Trophoblast cell (in vitro differentiated cells and primary cell): ENCODE results near the gene RAPGEF1.

ENCODE experiments used
- DNase-seq, 2 donors: peaks; one replicate each; pipeline ENCODE4 v3.0.0-alpha.2; 2016
- H2AFZ ChIP-seq: 2 replicates; pipeline ENCODE4 v1.6.1; 2013; ENCODE audit warnings: low read length, moderate library complexity, mild to moderate bottlenecking; ENCODE audit not compliant: insufficient read depth, poor library complexity
- H2AK5ac ChIP-seq: 2 replicates; pipeline ENCODE4 v1.6.1; 2013; ENCODE audit warnings: mild to moderate bottlenecking, low read length
- H2BK120ac ChIP-seq: 2 replicates; pipeline ENCODE4 v1.6.1; 2013; ENCODE audit warnings: low read length, mild to moderate bottlenecking, moderate library complexity; ENCODE audit not compliant: insufficient read depth, poor library complexity
- H2BK12ac ChIP-seq: 2 replicates; pipeline ENCODE4 v1.6.1; 2013; ENCODE audit warnings: mild to moderate bottlenecking, low read length, moderate library complexity
- H2BK5ac ChIP-seq: 2 replicates; pipeline ENCODE4 v1.6.1; 2013; ENCODE audit warnings: low read length, low read depth, moderate library complexity, mild to moderate bottlenecking; ENCODE audit not compliant: poor library complexity
- H3K14ac ChIP-seq: 2 replicates; pipeline ENCODE4 v1.6.1; 2013; ENCODE audit warnings: mild to moderate bottlenecking, low read length
- H3K18ac ChIP-seq: 2 replicates; pipeline ENCODE4 v1.6.1; 2013; ENCODE audit warnings: mild to moderate bottlenecking, low read length
- H3K23ac ChIP-seq: 2 replicates; pipeline ENCODE4 v1.6.1; 2013; ENCODE audit warnings: low read length
- H3K27ac ChIP-seq: 2 replicates; pipeline ENCODE4 v1.5.1; 2013; ENCODE audit warnings: low read depth, mild to moderate bottlenecking, inconsistent platforms, low read length, moderate library complexity
- H3K27me3 ChIP-seq: 2 replicates; pipeline ENCODE4 v1.6.1; 2013; ENCODE audit warnings: inconsistent platforms, mild to moderate bottlenecking, low read length, moderate library complexity; ENCODE audit not compliant: insufficient read depth
- H3K36me3 ChIP-seq, 2 experiments: 1 replicate in 1 of 2; 2 replicates in 1 of 2; pipeline ENCODE4 v1.6.1; 2013; ENCODE audit warnings: low read length in 2 of 2, mild to moderate bottlenecking in 2 of 2, moderate library complexity in 1 of 2; ENCODE audit not compliant: insufficient read depth in 2 of 2, control insufficient read depth in 1 of 2
- H3K4ac ChIP-seq: 2 replicates; pipeline ENCODE4 v1.6.1; 2013; ENCODE audit warnings: low read depth, mild to moderate bottlenecking, low read length, moderate library complexity
- H3K4me1 ChIP-seq, 2 experiments: 1 replicate in 1 of 2; 2 replicates in 1 of 2; pipeline ENCODE4 v1.6.1; 2013; ENCODE audit warnings: low read length in 2 of 2, mild to moderate bottlenecking in 2 of 2, moderate library complexity in 1 of 2; ENCODE audit not compliant: insufficient read depth in 2 of 2, control insufficient read depth in 1 of 2
- H3K4me2 ChIP-seq: 2 replicates; pipeline ENCODE4 v1.6.1; 2013; ENCODE audit warnings: inconsistent platforms, mild to moderate bottlenecking, low read length, moderate library complexity
- H3K4me3 ChIP-seq: 2 replicates; pipeline ENCODE4 v1.5.1; 2013; ENCODE audit warnings: mild to moderate bottlenecking, low read depth, low read length, inconsistent platforms
- H3K79me1 ChIP-seq: one replicate; pipeline ENCODE4 v1.6.1; 2013; ENCODE audit warnings: low read length
- H3K79me2 ChIP-seq: 2 replicates; pipeline ENCODE4 v1.6.1; 2013; ENCODE audit warnings: low read length, mild to moderate bottlenecking; ENCODE audit not compliant: control insufficient read depth, insufficient read depth, poor library complexity
- H3K9ac ChIP-seq: 2 replicates; pipeline ENCODE4 v1.6.1; 2013; ENCODE audit warnings: mild to moderate bottlenecking, low read length
- H3K9me3 ChIP-seq: 2 replicates; pipeline ENCODE4 v1.6.1; 2013; ENCODE audit warnings: low read depth, mild to moderate bottlenecking, control low read depth, inconsistent platforms, low read length; ENCODE audit not compliant: insufficient read depth
- H4K12ac ChIP-seq: 2 replicates; pipeline ENCODE4 v1.6.1; 2013; ENCODE audit warnings: low read depth, mild to moderate bottlenecking, low read length, moderate library complexity
- H4K8ac ChIP-seq: 2 replicates; pipeline ENCODE4 v1.6.1; 2013; ENCODE audit warnings: low read depth, mild to moderate bottlenecking, low read length, moderate library complexity
- H4K91ac ChIP-seq: one replicate; pipeline ENCODE4 v1.6.1; 2013; ENCODE audit warnings: low read depth, mild to moderate bottlenecking, low read length, moderate library complexity
- WGBS: extraction: QIAGEN DNeasy Blood & Tissue Kit; methylation state at CpG from one replicate; pipeline ENCODE4 v1.1.7; 2013; ENCODE audit warnings: missing lambda C conversion rate; ENCODE audit not compliant: insufficient read length, insufficient coverage; ENCODE audit errors: extremely low coverage; 5-methylcytosine and 5-hydroxymethylcytosine counted together

RAPGEF1 gene

DNA sequence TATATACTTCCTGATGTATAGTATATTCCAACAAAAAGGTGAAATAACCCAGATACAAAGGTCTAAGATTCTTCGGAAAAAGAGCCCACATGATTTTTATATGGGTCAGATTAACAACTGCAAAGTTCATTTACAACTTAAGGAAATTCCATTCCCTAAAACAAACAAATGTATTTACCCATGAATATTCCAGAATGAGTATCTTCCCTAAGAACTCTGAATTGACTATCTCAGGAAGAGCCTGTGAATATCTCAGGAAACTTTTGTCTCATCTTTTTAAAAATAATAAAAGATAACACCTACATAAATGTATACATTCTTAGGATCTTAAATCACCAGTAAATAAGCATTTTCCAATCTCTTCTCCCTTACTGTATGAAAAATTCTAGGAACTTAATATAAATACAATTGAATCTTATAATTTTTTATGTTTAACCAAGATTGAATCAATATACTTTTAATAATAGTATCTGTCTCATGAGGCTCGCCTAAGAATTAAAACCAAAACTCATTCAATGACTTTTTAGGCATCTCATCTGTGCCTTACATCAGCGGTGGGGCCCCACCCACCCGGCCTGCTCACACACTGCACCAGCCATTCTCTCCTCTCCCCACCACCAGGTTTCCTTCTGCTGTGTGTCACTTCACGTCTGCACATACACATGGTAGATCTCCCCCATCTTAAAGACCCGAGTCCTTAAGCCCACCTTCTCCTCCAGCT is 78.1 kb downstream of the RAPGEF1 start:
- Histone ChIP-seq H2AFZ (no peak overlapping the region), H3K9me3 (no peaks in the 10 kb centered on the region), H3K4ac (no peak overlapping the region), H3K14ac (no peak overlapping the region), H2BK120ac (no peak overlapping the region), H3K4me3 (no peak overlapping the region), H4K8ac (no peak overlapping the region), H3K4me2 (no peak overlapping the region), H2BK5ac (no peak overlapping the region), H4K12ac (no peak overlapping the region), H3K23ac (no peak overlapping the region), H3K79me2 (peaks cover 4% of the 10 kb centered on the region), H3K79me1 (peaks cover under 1% of the 10 kb centered on the region), H2AK5ac (no peak overlapping the region), H3K4me1 (peaks cover 1 to 12% of the 10 kb centered on the region in 2 experiments), H3K27ac (no peak overlapping the region), H3K27me3 (no peaks in the 10 kb centered on the region), H2BK12ac (no peak overlapping the region), H4K91ac (no peak overlapping the region), H3K9ac (no peak overlapping the region), H3K18ac (no peak overlapping the region), H3K36me3 (peaks cover 0 to 4% of the 10 kb centered on the region in 2 experiments)
- no peak for DNase-seq
- no CpG with 5 or more reads among the region's 6 CpGs for WGBS

DNA sequence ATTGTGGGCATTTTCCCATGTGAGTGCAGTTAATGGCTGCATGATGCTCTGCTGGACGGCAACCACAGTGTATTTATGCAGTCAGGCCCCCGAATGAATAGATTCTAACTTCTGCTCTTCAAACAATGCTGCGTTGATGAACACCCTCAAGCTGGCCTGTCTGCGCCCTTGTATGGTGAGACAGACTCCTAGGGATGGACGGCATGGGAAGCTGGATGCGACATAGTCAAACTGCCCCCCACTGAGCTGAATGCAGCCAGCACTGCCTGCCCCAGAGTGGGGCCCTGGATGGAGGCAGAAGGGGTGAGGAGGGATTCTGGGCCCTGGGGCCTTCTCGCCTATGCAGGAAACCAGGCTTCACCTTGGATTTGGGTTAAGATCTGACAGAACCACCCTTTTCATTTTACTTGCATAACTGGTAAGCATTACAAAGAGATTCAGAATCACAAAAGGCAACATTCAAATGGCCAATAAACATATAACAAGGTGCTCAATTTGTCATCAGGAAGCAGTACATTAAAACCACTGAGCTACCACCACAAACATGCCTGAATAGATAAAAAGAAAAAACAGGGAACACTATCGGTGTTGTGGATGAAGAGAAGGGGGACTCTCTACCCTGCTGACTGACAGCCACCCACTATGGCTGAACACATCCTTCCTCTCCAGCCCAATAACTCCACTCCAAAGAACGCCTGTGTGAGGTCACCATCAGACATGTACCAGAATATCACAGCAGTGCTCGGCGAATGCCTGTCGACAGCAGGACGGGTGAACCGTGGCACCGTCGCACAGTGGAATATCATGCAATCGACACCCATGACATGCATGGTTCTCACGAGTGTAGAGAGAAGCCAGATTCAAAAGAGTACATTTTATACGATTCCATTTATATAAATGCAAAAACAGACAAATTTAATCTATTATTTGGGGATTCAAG is 79.1 kb downstream of the RAPGEF1 start:
- Histone ChIP-seq H3K4me2 (no peak overlapping the region), H3K9me3 (no peaks in the 10 kb centered on the region), H2BK5ac (no peak overlapping the region), H3K4me3 (no peak overlapping the region), H3K4ac (no peak overlapping the region), H3K18ac (no peak overlapping the region), H3K14ac (no peak overlapping the region), H2AK5ac (no peak overlapping the region), H2BK12ac (no peak overlapping the region), H3K36me3 (peaks cover 0 to 4% of the 10 kb centered on the region in 2 experiments), H2BK120ac (no peak overlapping the region), H4K8ac (no peak overlapping the region), H3K23ac (no peak overlapping the region), H3K27ac (no peak overlapping the region), H4K12ac (no peak overlapping the region), H3K27me3 (no peaks in the 10 kb centered on the region), H3K4me1 (peaks cover 2 to 11% of the 10 kb centered on the region in 2 experiments), H3K9ac (no peak overlapping the region), H4K91ac (no peak overlapping the region), H3K79me1 (no peaks in the 10 kb centered on the region), H3K79me2 (peaks cover 6% of the 10 kb centered on the region), H2AFZ (no peak overlapping the region)
- no peak for DNase-seq
- no CpG with 5 or more reads among the region's 19 CpGs for WGBS

DNA sequence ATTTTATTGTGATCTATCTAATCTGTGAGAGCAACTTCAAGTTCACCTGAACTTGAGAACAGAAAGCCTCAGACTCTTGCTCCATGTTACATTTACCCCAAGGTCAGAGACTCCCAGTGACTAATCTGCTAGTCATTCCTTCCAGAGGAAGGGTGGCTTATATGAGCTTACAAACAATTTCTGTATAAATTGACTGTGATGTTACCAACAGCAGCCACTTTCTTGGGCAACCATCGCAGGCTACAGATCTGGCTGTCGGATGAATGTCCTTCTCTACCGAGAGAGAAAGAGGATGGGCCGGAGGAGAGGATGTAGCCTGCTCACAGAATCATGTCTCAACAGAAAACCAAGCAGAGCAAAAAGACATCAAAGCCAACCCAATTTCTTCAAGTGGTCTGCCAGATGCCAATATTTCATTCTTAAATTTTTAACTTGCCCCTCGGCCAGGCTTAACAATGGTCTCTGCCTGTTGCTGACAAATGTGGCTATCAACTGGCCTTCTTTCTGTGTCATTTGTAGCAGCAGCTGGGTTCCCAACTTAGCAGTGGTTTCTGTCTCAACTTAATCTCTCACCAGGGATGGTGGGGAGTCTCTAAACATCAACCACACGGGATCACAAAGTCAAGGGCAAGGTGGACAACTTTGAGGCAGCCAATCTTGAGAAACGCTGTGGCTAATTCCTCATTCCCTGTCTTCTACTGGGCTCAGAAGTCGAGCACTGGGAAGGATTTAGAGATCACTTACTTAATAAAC is 81.3 kb downstream of the RAPGEF1 start:
- no peak overlapping the region for H4K12ac ChIP-seq
- no peak overlapping the region for H2AK5ac ChIP-seq
- DNase-seq, result peak in 1 of 2 donors; percentile 63
- no peak overlapping the region for H3K23ac ChIP-seq
- no peak overlapping the region for H3K4me3 ChIP-seq
- WGBS, result no CpG with 5 or more reads among the region's 8 CpGs
- no peak overlapping the region for H3K9ac ChIP-seq
- no peak overlapping the region for H2BK12ac ChIP-seq
- H3K4me1 ChIP-seq, result peaks cover 9 to 22% of the 10 kb centered on the region in 2 experiments
- peaks cover 8% of the 10 kb centered on the region for H3K79me2 ChIP-seq
- H3K79me1 ChIP-seq, result no peaks in the 10 kb centered on the region
- no peak overlapping the region for H2AFZ ChIP-seq
- no peak overlapping the region for H2BK120ac ChIP-seq
- H4K8ac ChIP-seq, result no peak overlapping the region
- no peak overlapping the region for H2BK5ac ChIP-seq
- no peaks in the 10 kb centered on the region for H3K9me3 ChIP-seq
- peaks cover 0 to 2% of the 10 kb centered on the region in 2 experiments for H3K36me3 ChIP-seq
- no peak overlapping the region for H4K91ac ChIP-seq
- no peak overlapping the region for H3K27ac ChIP-seq
- no peak overlapping the region for H3K18ac ChIP-seq
- H3K4me2 ChIP-seq, result no peak overlapping the region
- peak overlapping the region; percentile 58 for H3K4ac ChIP-seq
- H3K27me3 ChIP-seq, result no peaks in the 10 kb centered on the region
- H3K14ac ChIP-seq, result no peak overlapping the region

DNA sequence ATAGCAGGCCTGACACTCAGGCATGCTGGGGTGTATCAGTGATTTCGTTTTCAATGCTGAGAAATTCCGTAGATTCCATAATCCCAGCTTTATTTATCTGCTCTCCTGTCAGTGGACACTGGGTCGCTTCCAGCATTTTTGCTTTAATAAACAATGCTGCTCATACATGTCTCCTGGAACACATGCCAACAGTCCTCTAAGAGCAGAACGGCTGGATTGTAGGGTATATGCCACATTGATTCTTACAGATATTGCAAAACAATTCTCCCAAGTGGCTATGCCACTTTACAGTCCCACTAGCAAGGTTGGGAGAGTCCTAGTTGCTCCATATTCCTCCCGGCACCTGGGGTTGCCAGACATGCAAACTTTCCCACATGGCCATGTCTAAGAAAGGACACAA is 81.9 kb downstream of the RAPGEF1 start:
- no peak overlapping the region for H3K4me2 ChIP-seq
- no peak overlapping the region for H3K4ac ChIP-seq
- H4K8ac ChIP-seq, result no peak overlapping the region
- H3K23ac ChIP-seq, result no peak overlapping the region
- peaks cover 8% of the 10 kb centered on the region for H3K79me2 ChIP-seq
- H4K12ac ChIP-seq, result no peak overlapping the region
- no peak overlapping the region for H2AFZ ChIP-seq
- no peak overlapping the region for H3K4me3 ChIP-seq
- no peak overlapping the region for H2BK12ac ChIP-seq
- H3K9me3 ChIP-seq, result no peaks in the 10 kb centered on the region
- H3K27ac ChIP-seq, result no peak overlapping the region
- peaks cover 9 to 23% of the 10 kb centered on the region in 2 experiments for H3K4me1 ChIP-seq
- no peak overlapping the region for H2BK120ac ChIP-seq
- H3K9ac ChIP-seq, result no peak overlapping the region
- H4K91ac ChIP-seq, result no peak overlapping the region
- WGBS, result no CpG with 5 or more reads among the region's 5 CpGs
- no peak overlapping the region for H2BK5ac ChIP-seq
- H3K36me3 ChIP-seq, result peaks cover 0 to 2% of the 10 kb centered on the region in 2 experiments
- H3K27me3 ChIP-seq, result no peaks in the 10 kb centered on the region
- no peaks in the 10 kb centered on the region for H3K79me1 ChIP-seq
- no peak overlapping the region for H2AK5ac ChIP-seq
- H3K14ac ChIP-seq, result no peak overlapping the region
- no peak overlapping the region for H3K18ac ChIP-seq
- DNase-seq, result no peak
